Fibroblast of lung (primary cell): Measurements from ENCODE around the gene ZNF480. TPM values are rescaled to one million over a fixed set of nuclear protein-coding genes. Genes with fewer than 3 reads are reported as not detected.

Experiments
- DNase-seq, 2 donors: peaks; one replicate each; pipeline versions ENCODE4 v3.0.0 to v3.0.0-alpha.2; 2010; ENCODE audit warnings: low read depth in 2 of 2
- H2AFZ ChIP-seq: 2 replicates; pipeline ENCODE4 v1.5.1; 2012; ENCODE audit warnings: low read length, control low read depth, inconsistent platforms
- H3K27ac ChIP-seq: 2 replicates; pipeline ENCODE4 v1.5.1; 2011; ENCODE audit warnings: low read length, control low read depth; ENCODE audit not compliant: insufficient read depth
- H3K27me3 ChIP-seq: 2 replicates; pipeline ENCODE4 v1.5.1; 2011; ENCODE audit warnings: mild to moderate bottlenecking, low read length; ENCODE audit not compliant: control insufficient read depth, insufficient read depth
- H3K36me3 ChIP-seq: 2 replicates; pipeline ENCODE4 v1.5.1; 2011; ENCODE audit warnings: low read length; ENCODE audit not compliant: control insufficient read depth, insufficient read depth
- H3K4me1 ChIP-seq: 2 replicates; pipeline ENCODE4 v1.5.1; 2011; ENCODE audit warnings: low read length; ENCODE audit not compliant: control insufficient read depth, insufficient read depth; ENCODE audit errors: extremely low read depth
- H3K4me2 ChIP-seq: 2 replicates; pipeline ENCODE4 v1.5.1; 2011; ENCODE audit warnings: low read length, control low read depth; ENCODE audit not compliant: insufficient read depth; ENCODE audit errors: extremely low read depth
- H3K4me3 ChIP-seq, 4 experiments: fragments of 200-600 bp in 1 of 4; sonication (generic) in 1 of 4; replicated peaks in 1 of 4; 2 replicates each; pipeline ENCODE4 v1.5.1; 2011 to 2016; ENCODE audit warnings: low read length in 4 of 4, low read depth in 3 of 4, mild to moderate bottlenecking in 3 of 4, control low read depth in 2 of 4, inconsistent platforms in 1 of 4, mixed read lengths in 1 of 4; ENCODE audit not compliant: insufficient read depth in 1 of 4; ENCODE audit errors: control extremely low read depth in 1 of 4
- H3K79me2 ChIP-seq: 2 replicates; pipeline ENCODE4 v1.5.1; 2012; ENCODE audit warnings: mild to moderate bottlenecking, low read length, inconsistent platforms; ENCODE audit not compliant: control insufficient read depth, insufficient read depth
- H3K9ac ChIP-seq: 2 replicates; pipeline ENCODE4 v1.5.1; 2011; ENCODE audit warnings: mild to moderate bottlenecking, low read length, control low read depth; ENCODE audit not compliant: insufficient read depth
- H3K9me3 ChIP-seq: 2 replicates; pipeline ENCODE4 v1.5.1; 2012; ENCODE audit warnings: low read depth, low read length; ENCODE audit not compliant: control insufficient read depth, insufficient read depth
- H4K20me1 ChIP-seq: 2 replicates; pipeline ENCODE4 v1.5.1; 2011; ENCODE audit warnings: low read length; ENCODE audit not compliant: control insufficient read depth, insufficient read depth; ENCODE audit errors: extremely low read depth
- CTCF ChIP-seq, 2 donors: IDR thresholded peaks in 1 of 2; conservative IDR thresholded peaks in 1 of 2; 1 replicate in 1 of 2; 2 replicates in 1 of 2; pipeline ENCODE4 v1.5.1; 2011 to 2012; ENCODE audit warnings: low read length in 2 of 2, control low read depth in 1 of 2, inconsistent platforms in 1 of 2, low read depth in 1 of 2, mild to moderate bottlenecking in 1 of 2
- EZH2 ChIP-seq: IDR thresholded peaks from 2 replicates; pipeline ENCODE4 v1.5.1; 2012; ENCODE audit warnings: low read length, control low read depth, mild to moderate bottlenecking; ENCODE audit errors: missing control alignments
- polyA plus RNA-seq, 2 donors: library from polyadenylated mRNA; depleted of rRNA in 1 of 2; stranded (reverse) in 1 of 2; unstranded in 1 of 2; fragments of >200 nt; gene quantifications; 2 replicates each; pipeline ENCODE4 v1.2.1, GENCODE V29; 2011 to 2012; ENCODE audit warnings: missing spikeins in 1 of 2
- total RNA-seq: library from RNA; depleted of rRNA; stranded (reverse); fragments of >200 nt; gene quantifications from 2 replicates; pipeline ENCODE4 v1.2.1, GENCODE V29; 2014

Gene ZNF480
- total and polyA plus RNA-seq, 2 donors (not counting 1 experiment from before 2014, with no cell fraction given), result 5.9 to 7.7 TPM

- Histone ChIP-seq H3K9ac (peak within 1 kb of the TSS; percentile 94), H3K27ac (peak within 1 kb of the TSS; percentile 100), H3K4me3 (peak within 1 kb of the TSS; percentile 84 to 97 (median 90)), H3K27me3 (no peaks in the 10 kb centered on the region), H3K36me3 (no peaks in the 10 kb centered on the region), H3K9me3 (no peaks in the 10 kb centered on the region), H3K4me1 (no peaks in the 10 kb centered on the region), H4K20me1 (no peaks in the 10 kb centered on the region), H2AFZ (peak within 1 kb of the TSS; percentile 83), H3K79me2 (no peaks in the 10 kb centered on the region), H3K4me2 (peak within 1 kb of the TSS; percentile 65)
- TF ChIP-seq EZH2, result no peak
- no peak for TF ChIP-seq CTCF (conservative IDR thresholded peaks at IDR 0.05 in 1 of 2, IDR thresholded peaks at IDR 0.05 in 1 of 2; ENCODE audit: low read depth in 1 of 2, low read length in 2 of 2)
- DNase-seq, result peak; percentile 88 to 93
Observed at GRCh38 chr19:52369559-52370340, 72.8 kb downstream of the ZNF480 start, which contains the start of gene ZNF880. ZNF880 (plus strand) TSS chr19:52369923; CDS start chr19:52369966, 43 bp downstream.

- Histone ChIP-seq H3K27ac (peak overlapping the region; percentile 100), H2AFZ (peak overlapping the region; percentile 83), H3K27me3 (no peaks in the 10 kb centered on the region), H3K4me3 (peak overlapping the region; percentile 84 to 97 (median 90)), H3K9me3 (no peaks in the 10 kb centered on the region), H3K79me2 (no peaks in the 10 kb centered on the region), H3K4me2 (peak overlapping the region; percentile 65), H3K4me1 (no peaks in the 10 kb centered on the region), H3K9ac (peak overlapping the region; percentile 27), H3K36me3 (no peaks in the 10 kb centered on the region), H4K20me1 (no peaks in the 10 kb centered on the region)
- no peak for DNase-seq
- TF ChIP-seq CTCF (conservative IDR thresholded peaks at IDR 0.05 in 1 of 2, IDR thresholded peaks at IDR 0.05 in 1 of 2; ENCODE audit: low read depth in 1 of 2, low read length in 2 of 2), result no peak
- TF ChIP-seq EZH2, result no peak
Observed at GRCh38 chr19:52370341-52370710, 73.4 kb downstream of the ZNF480 start.

Other genes with a start within 250 kb of the ZNF480 start
- 6.4 and 10.2 TPM in 2 replicates for gene ZNF432, start 248.3 kb upstream of the ZNF480 start, total RNA-seq
- gene ZNF432, start 248.3 kb upstream of the ZNF480 start, polyA plus RNA-seq, result 2.5 and 5.7 TPM in 2 replicates
- 19.8 and 27.4 TPM in 2 replicates for gene ZNF841, start 201.4 kb upstream of the ZNF480 start, total RNA-seq
- 6.3 and 9.8 TPM in 2 replicates for gene ZNF841, start 201.4 kb upstream of the ZNF480 start, polyA plus RNA-seq
- 11.3 and 12.4 TPM in 2 replicates for gene ZNF616, start 157.2 kb upstream of the ZNF480 start, total RNA-seq
- 5.5 and 6.8 TPM in 2 replicates for gene ZNF616, start 157.2 kb upstream of the ZNF480 start, polyA plus RNA-seq
- gene ZNF836, start 125.5 kb upstream of the ZNF480 start, total RNA-seq, result 10.0 and 13.2 TPM in 2 replicates
- gene ZNF836, start 125.5 kb upstream of the ZNF480 start, polyA plus RNA-seq, result 3.1 and 5.9 TPM in 2 replicates
- gene PPP2R1A, start 107.1 kb upstream of the ZNF480 start, total RNA-seq, result 86.8 and 115 TPM in 2 replicates
- gene PPP2R1A, start 107.1 kb upstream of the ZNF480 start, polyA plus RNA-seq, result 171 and 210 TPM in 2 replicates
- gene ZNF766, start 27.6 kb upstream of the ZNF480 start, total RNA-seq, result 11.6 and 13.7 TPM in 2 replicates
- 8.7 and 13.4 TPM in 2 replicates for gene ZNF766, start 27.6 kb upstream of the ZNF480 start, polyA plus RNA-seq
- 3.3 and 5.3 TPM in 2 replicates for gene ZNF610, start 39.1 kb downstream of the ZNF480 start, total RNA-seq
- 1.8 and 3.0 TPM in 2 replicates for gene ZNF610, start 39.1 kb downstream of the ZNF480 start, polyA plus RNA-seq
- 24.8 and 25.9 TPM in 2 replicates for gene ZNF880, start 72.8 kb downstream of the ZNF480 start, total RNA-seq
- gene ZNF880, start 72.8 kb downstream of the ZNF480 start, polyA plus RNA-seq, result 21.8 and 36.5 TPM in 2 replicates
- 21.3 and 32.2 TPM in 2 replicates for gene ZNF528, start 100.7 kb downstream of the ZNF480 start, total RNA-seq
- gene ZNF528, start 100.7 kb downstream of the ZNF480 start, polyA plus RNA-seq, result 13.6 and 22.9 TPM in 2 replicates
- gene ZNF534, start 132.0 kb downstream of the ZNF480 start, total RNA-seq, result under 0.01 and 0.17 TPM in 2 replicates
- gene ZNF534, start 132.0 kb downstream of the ZNF480 start, polyA plus RNA-seq, result 0.05 and 0.06 TPM in 2 replicates
- gene ZNF578, start 156.4 kb downstream of the ZNF480 start, total RNA-seq, result 5.1 and 9.6 TPM in 2 replicates
- gene ZNF578, start 156.4 kb downstream of the ZNF480 start, polyA plus RNA-seq, result 1.8 and 2.3 TPM in 2 replicates
- gene ZNF808, start 230.5 kb downstream of the ZNF480 start, total RNA-seq, result 17.7 and 23.1 TPM in 2 replicates
- 6.0 and 6.1 TPM in 2 replicates for gene ZNF808, start 230.5 kb downstream of the ZNF480 start, polyA plus RNA-seq